Measurements from ENCODE around the gene AGRN.

The AGRN gene

DNA sequence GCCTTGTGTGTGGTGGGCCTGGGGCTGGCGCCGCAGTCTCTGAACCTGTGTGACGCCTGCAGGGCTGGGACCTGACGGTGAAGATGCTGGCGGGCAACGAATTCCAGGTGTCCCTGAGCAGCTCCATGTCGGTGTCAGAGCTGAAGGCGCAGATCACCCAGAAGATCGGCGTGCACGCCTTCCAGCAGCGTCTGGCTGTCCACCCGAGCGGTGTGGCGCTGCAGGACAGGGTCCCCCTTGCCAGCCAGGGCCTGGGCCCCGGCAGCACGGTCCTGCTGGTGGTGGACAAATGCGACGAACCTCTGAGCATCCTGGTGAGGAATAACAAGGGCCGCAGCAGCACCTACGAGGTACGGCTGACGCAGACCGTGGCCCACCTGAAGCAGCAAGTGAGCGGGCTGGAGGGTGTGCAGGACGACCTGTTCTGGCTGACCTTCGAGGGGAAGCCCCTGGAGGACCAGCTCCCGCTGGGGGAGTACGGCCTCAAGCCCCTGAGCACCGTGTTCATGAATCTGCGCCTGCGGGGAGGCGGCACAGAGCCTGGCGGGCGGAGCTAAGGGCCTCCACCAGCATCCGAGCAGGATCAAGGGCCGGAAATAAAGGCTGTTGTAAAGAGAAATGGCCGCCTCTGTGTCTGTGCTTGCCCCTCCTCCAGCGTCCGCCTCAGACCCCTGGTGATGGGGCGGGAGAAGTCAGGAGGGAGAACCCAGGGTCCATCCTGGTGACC is 5.8 kb upstream of the AGRN start:
- TF ChIP-seq TCF12 (IDR thresholded peaks at IDR 0.05; ENCODE audit: low read depth), result no peak
- TF ChIP-seq EP300 (IDR thresholded peaks at IDR 0.05; ENCODE audit: borderline replicate concordance), result no peak
- TF ChIP-seq, protein P1, sequence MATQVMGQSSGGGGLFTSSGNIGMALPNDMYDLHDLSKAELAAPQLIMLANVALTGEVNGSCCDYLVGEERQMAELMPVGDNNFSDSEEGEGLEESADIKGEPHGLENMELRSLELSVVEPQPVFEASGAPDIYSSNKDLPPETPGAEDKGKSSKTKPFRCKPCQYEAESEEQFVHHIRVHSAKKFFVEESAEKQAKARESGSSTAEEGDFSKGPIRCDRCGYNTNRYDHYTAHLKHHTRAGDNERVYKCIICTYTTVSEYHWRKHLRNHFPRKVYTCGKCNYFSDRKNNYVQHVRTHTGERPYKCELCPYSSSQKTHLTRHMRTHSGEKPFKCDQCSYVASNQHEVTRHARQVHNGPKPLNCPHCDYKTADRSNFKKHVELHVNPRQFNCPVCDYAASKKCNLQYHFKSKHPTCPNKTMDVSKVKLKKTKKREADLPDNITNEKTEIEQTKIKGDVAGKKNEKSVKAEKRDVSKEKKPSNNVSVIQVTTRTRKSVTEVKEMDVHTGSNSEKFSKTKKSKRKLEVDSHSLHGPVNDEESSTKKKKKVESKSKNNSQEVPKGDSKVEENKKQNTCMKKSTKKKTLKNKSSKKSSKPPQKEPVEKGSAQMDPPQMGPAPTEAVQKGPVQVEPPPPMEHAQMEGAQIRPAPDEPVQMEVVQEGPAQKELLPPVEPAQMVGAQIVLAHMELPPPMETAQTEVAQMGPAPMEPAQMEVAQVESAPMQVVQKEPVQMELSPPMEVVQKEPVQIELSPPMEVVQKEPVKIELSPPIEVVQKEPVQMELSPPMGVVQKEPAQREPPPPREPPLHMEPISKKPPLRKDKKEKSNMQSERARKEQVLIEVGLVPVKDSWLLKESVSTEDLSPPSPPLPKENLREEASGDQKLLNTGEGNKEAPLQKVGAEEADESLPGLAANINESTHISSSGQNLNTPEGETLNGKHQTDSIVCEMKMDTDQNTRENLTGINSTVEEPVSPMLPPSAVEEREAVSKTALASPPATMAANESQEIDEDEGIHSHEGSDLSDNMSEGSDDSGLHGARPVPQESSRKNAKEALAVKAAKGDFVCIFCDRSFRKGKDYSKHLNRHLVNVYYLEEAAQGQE (IDR thresholded peaks at IDR 0.05; ENCODE audit: low read depth), result no peak
- no peak for TF ChIP-seq FOXM1 (IDR thresholded peaks at IDR 0.05; ENCODE audit: borderline replicate concordance, low read depth)
- TF ChIP-seq NFIC (IDR thresholded peaks at IDR 0.05), result no peak
- no peak for TF ChIP-seq CEBPB (IDR thresholded peaks at IDR 0.05)
- no peak for TF ChIP-seq YY1 (IDR thresholded peaks at IDR 0.05; ENCODE audit: low read depth)
- TF ChIP-seq ZBTB7A (IDR thresholded peaks at IDR 0.05; ENCODE audit: low read depth), result no peak
- TF ChIP-seq RAD21 (IDR thresholded peaks at IDR 0.05; ENCODE audit: low read depth), result no peak
- TF ChIP-seq, protein P2, sequence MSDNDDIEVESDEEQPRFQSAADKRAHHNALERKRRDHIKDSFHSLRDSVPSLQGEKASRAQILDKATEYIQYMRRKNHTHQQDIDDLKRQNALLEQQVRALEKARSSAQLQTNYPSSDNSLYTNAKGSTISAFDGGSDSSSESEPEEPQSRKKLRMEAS (IDR thresholded peaks at IDR 0.05), result no peak
- TF ChIP-seq, protein P3, sequence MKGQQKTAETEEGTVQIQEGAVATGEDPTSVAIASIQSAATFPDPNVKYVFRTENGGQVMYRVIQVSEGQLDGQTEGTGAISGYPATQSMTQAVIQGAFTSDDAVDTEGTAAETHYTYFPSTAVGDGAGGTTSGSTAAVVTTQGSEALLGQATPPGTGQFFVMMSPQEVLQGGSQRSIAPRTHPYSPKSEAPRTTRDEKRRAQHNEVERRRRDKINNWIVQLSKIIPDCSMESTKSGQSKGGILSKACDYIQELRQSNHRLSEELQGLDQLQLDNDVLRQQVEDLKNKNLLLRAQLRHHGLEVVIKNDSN (IDR thresholded peaks at IDR 0.05), result no peak
- TF ChIP-seq CREB1 (IDR thresholded peaks at IDR 0.05; ENCODE audit: low read depth), result no peak
- TF ChIP-seq EGR1 (IDR thresholded peaks at IDR 0.05), result no peak

DNA sequence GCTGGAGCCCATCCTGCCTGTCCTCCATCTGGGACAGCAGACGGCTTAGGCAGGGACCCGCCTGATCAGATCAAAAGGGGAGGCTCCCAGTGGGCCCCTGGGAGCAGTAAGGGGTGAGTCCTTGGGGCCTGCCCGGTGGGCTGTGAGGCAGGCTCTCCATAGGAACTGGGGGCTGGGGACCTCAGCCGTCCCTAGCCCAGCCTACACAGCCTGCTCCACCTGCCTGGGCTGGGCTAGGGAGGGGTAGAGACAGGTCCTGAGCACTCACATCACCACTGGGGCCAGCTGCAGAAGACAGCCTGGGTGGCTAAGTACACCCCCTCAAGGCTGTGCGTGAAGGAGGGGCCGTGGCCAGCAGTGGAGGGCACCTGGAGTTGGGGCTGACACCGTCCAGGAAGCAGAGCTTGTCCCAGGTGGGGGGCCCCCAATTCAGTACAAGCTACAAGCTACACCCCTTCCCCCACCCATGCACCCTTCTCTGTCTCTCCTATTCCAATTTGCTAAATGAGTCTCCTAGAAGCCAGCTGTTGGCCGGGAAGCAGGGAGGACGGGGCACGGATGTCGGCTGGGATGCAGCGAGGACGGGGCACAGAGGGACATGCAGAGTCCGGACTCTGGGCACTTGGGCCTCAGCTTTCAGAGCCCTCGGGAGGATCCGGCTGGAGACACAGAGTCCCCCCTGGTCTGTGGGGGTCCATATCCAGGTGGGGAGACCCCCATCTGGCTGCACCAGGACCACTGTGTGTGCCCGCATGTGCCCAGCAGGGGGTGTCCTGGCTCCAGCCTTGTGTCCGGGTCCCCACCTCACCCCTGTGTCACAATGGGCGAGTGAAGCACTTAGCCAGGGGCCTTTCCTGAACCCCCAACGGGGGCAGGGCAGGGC is 4.9 kb upstream of the AGRN start:
- TF ChIP-seq, protein P3 (IDR thresholded peaks at IDR 0.05), result no peak
- TF ChIP-seq RAD21 (IDR thresholded peaks at IDR 0.05; ENCODE audit: low read depth) (peak; percentile 50; the same call in 1 of the 2 replicates), NFIC (IDR thresholded peaks at IDR 0.05) (no peak)
- TF ChIP-seq, protein P1 (IDR thresholded peaks at IDR 0.05; ENCODE audit: low read depth), result no peak

DNA sequence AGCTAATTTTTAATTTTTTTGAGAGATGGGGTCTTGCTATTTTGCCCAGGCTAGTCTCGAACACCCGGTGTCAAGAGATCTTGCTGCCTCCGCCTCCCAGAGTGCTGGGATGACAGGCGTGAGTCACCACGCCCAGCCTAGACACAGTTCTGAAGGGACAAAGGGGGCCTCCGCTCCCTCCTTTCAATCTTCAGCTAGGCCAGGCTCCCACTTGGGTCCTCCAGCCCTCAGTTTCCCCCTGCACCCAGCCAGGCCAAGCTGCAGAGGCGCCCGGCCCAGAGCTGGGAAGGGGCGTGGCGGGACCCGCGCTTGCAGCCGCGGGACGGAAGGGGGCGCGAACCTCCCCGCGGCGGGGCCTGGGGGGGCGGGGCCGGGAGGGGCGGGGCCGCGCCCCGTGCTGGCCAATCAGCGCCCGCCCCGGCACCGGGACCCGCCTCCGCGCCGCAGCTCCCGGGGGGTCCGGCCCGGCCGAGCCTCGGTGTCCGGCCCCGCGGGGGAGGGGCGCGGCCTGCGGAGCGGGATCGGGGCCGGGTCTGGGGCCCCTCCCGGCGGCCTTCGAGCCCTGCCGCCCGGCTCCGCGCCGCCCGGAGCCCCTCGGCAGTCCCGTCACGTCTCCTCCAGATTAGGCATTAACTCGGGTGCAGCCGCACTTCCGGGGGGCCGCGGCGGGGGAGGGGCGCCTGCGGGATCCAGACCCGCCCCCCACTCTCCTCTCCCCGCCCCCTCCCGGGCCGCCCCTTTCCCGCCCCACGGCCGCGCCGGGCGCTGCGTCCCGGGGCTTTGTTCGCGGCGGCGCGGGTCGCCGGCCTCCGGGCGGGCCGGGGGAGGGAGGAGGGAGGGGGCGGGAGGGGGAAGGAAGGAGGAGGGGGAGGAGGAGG is 559 bp upstream of the AGRN start:
- TF ChIP-seq EGR1 (IDR thresholded peaks at IDR 0.05) (no peak), ZBTB7A (IDR thresholded peaks at IDR 0.05; ENCODE audit: low read depth) (peak; percentile 45; the same call in 1 of the 2 replicates), TCF12 (IDR thresholded peaks at IDR 0.05; ENCODE audit: low read depth) (no peak)

DNA sequence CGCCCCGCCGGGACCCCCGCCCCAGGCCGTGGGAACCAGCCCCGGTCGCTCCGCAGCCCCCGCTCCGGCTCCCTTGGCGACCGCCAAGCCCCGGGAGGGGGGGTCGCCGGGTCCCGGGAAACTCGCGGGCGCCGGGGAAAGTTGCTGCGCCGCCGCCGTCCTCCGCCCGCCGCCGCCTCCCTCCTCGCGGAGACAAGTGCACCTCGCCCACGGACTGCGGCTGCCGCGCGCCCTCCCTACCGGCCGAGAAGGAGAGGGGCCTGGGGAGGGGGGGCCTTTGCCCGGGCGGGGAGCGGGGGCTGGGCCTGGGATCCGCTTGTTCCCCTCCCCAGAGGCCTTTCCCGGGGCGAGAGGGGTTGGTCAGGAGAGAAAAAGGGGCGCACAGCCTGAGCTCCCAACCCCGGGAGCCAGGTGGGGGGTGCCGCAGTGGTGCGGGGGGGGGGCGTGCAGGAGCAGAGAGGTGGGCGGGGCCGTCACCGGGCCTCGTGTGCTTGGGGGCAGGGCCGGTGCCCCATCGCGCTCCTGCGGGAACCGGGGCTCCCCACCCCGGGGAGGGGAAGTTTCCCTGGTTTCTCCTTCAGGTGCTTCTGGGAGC is 592 bp downstream of the AGRN start:
- TF ChIP-seq TCF12 (IDR thresholded peaks at IDR 0.05; ENCODE audit: low read depth) (no peak), TEAD4 (IDR thresholded peaks at IDR 0.05) (no peak), CEBPB (IDR thresholded peaks at IDR 0.05) (no peak), RAD21 (IDR thresholded peaks at IDR 0.05; ENCODE audit: low read depth) (no peak), ZBTB7A (IDR thresholded peaks at IDR 0.05; ENCODE audit: low read depth) (0 out of 2 replicates have a peak, but pooled peaks have one; percentile 31), EGR1 (IDR thresholded peaks at IDR 0.05) (peak; percentile 23; the same call in 1 of the 2 replicates), FOXM1 (IDR thresholded peaks at IDR 0.05; ENCODE audit: borderline replicate concordance, low read depth) (no peak)
- TF ChIP-seq, protein P1 (IDR thresholded peaks at IDR 0.05; ENCODE audit: low read depth), result no peak
